PFSK-1 (cell line): ENCODE data around the gene NMT2.

Experiments used
- FOXP2 ChIP-seq: optimal IDR thresholded peaks from 2 replicates; pipeline ENCODE3; 2011; ENCODE audit warnings: borderline replicate concordance, control low read depth, inconsistent platforms; ENCODE audit not compliant: insufficient read depth; ENCODE audit errors: extremely low read length, extremely low read depth
- POLR2AphosphoS5 ChIP-seq: IDR thresholded peaks from 2 replicates; pipeline ENCODE4 v1.6.1; 2012; ENCODE audit warnings: low read depth, mild to moderate bottlenecking, control low read depth, low read length, moderate library complexity
- SIN3A ChIP-seq: IDR thresholded peaks from 2 replicates; pipeline ENCODE4 v1.6.1; 2012; ENCODE audit warnings: mild to moderate bottlenecking, low read length, moderate library complexity, borderline replicate concordance; ENCODE audit not compliant: insufficient read depth
- TAF1 ChIP-seq: IDR thresholded peaks from 2 replicates; pipeline ENCODE4 v1.6.1; 2012; ENCODE audit warnings: low read length, control low read depth, borderline replicate concordance; ENCODE audit not compliant: insufficient read depth
- TF ChIP-seq, protein P1 (sequence below), 2 experiments: IDR thresholded peaks; 2 replicates each; pipeline versions ENCODE4 v1.6.1 to v1.8.0; 2011 to 2012; ENCODE audit warnings: low read depth in 2 of 2, low read length in 2 of 2, control low read depth in 1 of 2, inconsistent platforms in 1 of 2, mild to moderate bottlenecking in 1 of 2, moderate library complexity in 1 of 2; ENCODE audit not compliant: insufficient read depth in 1 of 2

Gene NMT2

GRCh38 chr10:15196021-15196834 is 27.7 kb upstream of the NMT2 start:
- TF ChIP-seq, protein P1, sequence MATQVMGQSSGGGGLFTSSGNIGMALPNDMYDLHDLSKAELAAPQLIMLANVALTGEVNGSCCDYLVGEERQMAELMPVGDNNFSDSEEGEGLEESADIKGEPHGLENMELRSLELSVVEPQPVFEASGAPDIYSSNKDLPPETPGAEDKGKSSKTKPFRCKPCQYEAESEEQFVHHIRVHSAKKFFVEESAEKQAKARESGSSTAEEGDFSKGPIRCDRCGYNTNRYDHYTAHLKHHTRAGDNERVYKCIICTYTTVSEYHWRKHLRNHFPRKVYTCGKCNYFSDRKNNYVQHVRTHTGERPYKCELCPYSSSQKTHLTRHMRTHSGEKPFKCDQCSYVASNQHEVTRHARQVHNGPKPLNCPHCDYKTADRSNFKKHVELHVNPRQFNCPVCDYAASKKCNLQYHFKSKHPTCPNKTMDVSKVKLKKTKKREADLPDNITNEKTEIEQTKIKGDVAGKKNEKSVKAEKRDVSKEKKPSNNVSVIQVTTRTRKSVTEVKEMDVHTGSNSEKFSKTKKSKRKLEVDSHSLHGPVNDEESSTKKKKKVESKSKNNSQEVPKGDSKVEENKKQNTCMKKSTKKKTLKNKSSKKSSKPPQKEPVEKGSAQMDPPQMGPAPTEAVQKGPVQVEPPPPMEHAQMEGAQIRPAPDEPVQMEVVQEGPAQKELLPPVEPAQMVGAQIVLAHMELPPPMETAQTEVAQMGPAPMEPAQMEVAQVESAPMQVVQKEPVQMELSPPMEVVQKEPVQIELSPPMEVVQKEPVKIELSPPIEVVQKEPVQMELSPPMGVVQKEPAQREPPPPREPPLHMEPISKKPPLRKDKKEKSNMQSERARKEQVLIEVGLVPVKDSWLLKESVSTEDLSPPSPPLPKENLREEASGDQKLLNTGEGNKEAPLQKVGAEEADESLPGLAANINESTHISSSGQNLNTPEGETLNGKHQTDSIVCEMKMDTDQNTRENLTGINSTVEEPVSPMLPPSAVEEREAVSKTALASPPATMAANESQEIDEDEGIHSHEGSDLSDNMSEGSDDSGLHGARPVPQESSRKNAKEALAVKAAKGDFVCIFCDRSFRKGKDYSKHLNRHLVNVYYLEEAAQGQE (IDR thresholded peaks at IDR 0.05; ENCODE audit: insufficient read depth in 1 of 2, low read depth in 2 of 2, low read length in 2 of 2), result no peak
- TF ChIP-seq POLR2AphosphoS5 (no peak), SIN3A (no peak), FOXP2 (no peak), TAF1 (no peak)

- TF ChIP-seq FOXP2 (no peak), SIN3A (no peak)
- TF ChIP-seq, protein P1 (IDR thresholded peaks at IDR 0.05; ENCODE audit: insufficient read depth in 1 of 2, low read depth in 2 of 2, low read length in 2 of 2), result no peak
These were observed 20.8 kb upstream of the NMT2 start for GRCh38 chr10:15189133-15189885.

- no peak for TF ChIP-seq TAF1
- TF ChIP-seq SIN3A, result no peak
- no peak for TF ChIP-seq FOXP2
- TF ChIP-seq, protein P1 (IDR thresholded peaks at IDR 0.05; ENCODE audit: insufficient read depth in 1 of 2, low read depth in 2 of 2, low read length in 2 of 2), result no peak
- TF ChIP-seq POLR2AphosphoS5, result no peak
These were observed 20.1 kb upstream of the NMT2 start for GRCh38 chr10:15188603-15189002.

- TF ChIP-seq, protein P1 (IDR thresholded peaks at IDR 0.05; ENCODE audit: insufficient read depth in 1 of 2, low read depth in 2 of 2, low read length in 2 of 2), result no peak
- no peak for TF ChIP-seq SIN3A
- TF ChIP-seq TAF1, result no peak
- no peak for TF ChIP-seq POLR2AphosphoS5
- no peak for TF ChIP-seq FOXP2
These were observed 15.4 kb upstream of the NMT2 start for GRCh38 chr10:15183689-15184481.
